ENCODE data around the gene PTOV1.

Gene PTOV1

DNA sequence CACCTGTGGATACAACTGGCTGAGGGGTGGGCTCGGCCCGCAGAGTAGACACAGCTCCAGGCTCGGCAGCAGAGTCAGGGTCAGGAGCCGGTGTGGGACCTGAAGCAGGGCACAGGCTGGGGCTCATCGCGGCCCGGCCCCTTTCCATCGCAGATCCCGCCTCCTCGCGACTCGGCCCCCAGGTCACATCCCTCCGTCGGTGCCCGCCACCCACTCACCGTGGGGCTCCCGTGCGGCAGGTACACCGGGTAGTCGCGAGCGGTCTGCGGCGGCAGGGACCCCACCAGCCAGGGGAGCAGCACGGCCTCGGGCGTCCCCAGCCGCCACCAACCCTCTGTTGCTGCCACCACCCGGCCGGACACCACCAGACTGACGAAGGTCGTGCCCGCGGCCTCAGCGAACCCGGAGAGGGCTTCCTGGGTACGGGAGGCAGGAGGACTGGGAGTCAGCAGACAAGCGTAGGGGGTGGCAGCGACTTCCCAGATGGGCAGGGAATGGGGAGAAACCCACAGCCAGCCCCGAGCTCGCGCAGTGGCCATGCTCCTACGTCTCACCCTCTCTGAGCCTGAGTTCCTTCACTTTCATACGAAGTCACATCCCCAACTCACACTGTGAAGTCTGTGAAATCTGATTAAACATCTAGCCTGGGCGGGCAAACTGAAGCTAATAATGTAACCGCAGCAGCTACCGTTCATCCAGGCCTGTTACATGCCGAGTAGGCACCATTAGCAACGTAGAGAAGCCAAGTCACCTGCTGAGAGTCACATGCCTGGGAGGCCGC, 41.6 kb upstream of the PTOV1 start:
- in situ Hi-C loops (cut with HindIII; ENCODE audit: low sequenced_read_pairs) = no loop called here
- DNase-seq (ENCODE audit: low read depth, low spot score) = peak; percentile 57
- H3K4me3 ChIP-seq (ENCODE audit: low read depth, low read length) = peak overlapping the region; percentile 62
- TF ChIP-seq, protein P1, sequence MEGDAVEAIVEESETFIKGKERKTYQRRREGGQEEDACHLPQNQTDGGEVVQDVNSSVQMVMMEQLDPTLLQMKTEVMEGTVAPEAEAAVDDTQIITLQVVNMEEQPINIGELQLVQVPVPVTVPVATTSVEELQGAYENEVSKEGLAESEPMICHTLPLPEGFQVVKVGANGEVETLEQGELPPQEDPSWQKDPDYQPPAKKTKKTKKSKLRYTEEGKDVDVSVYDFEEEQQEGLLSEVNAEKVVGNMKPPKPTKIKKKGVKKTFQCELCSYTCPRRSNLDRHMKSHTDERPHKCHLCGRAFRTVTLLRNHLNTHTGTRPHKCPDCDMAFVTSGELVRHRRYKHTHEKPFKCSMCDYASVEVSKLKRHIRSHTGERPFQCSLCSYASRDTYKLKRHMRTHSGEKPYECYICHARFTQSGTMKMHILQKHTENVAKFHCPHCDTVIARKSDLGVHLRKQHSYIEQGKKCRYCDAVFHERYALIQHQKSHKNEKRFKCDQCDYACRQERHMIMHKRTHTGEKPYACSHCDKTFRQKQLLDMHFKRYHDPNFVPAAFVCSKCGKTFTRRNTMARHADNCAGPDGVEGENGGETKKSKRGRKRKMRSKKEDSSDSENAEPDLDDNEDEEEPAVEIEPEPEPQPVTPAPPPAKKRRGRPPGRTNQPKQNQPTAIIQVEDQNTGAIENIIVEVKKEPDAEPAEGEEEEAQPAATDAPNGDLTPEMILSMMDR (IDR thresholded peaks at IDR 0.05; ENCODE audit: low read depth, low read length) = no peak

DNA sequence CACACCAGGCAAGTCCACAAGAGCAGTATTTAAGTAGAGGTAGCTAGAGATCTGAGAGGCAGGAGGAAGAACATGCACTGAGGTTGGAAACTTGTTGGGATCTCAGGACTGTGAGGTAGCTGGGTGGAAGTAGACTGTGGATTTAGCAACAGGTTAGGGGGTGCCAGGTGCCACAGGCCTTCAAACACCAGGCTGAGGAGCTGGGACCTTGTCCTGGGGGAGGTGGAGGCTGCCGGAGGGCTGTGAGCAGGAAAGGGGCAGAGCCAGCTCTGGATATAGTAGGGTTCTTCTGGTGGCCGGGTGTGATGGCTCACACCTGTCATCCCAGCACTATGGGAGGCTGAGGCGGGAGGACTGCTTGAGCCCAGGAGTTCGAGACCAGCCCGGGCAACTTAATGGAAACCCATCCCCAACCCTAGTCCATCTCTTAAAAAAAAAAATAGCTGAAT, 41.0 kb upstream of the PTOV1 start:
- no peak for DNase-seq (ENCODE audit: low read depth, low spot score)
- TF ChIP-seq, protein P1 (IDR thresholded peaks at IDR 0.05; ENCODE audit: low read depth, low read length) = no peak
- in situ Hi-C loops (cut with HindIII; ENCODE audit: low sequenced_read_pairs) = no loop called here
- H3K4me3 ChIP-seq (ENCODE audit: low read depth, low read length) = no peak overlapping the region

DNA sequence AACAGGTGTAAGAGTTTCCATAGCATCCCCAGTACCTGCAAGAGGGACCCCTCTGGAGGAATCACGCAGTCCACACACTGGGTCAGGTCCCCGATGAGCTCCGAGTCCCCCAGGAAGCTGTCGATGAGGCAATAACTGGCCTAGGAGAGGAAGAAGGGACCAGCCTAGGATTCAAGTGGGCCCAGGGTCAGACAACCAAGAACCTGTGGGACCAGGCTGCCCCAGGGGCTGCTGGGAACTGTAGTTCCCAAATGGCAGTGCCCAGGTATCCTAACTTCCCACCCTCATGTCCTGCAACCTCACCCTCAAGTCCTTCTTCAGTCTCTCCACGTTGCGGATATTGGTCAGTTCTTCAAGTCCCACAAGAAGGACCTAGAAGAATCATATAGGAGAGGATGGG, 39.6 kb upstream of the PTOV1 start:
- H3K4me3 ChIP-seq (ENCODE audit: low read depth, low read length) = no peak overlapping the region
- no peak for DNase-seq (ENCODE audit: low read depth, low spot score)
- in situ Hi-C loops (cut with HindIII; ENCODE audit: low sequenced_read_pairs) = no loop called here

DNA sequence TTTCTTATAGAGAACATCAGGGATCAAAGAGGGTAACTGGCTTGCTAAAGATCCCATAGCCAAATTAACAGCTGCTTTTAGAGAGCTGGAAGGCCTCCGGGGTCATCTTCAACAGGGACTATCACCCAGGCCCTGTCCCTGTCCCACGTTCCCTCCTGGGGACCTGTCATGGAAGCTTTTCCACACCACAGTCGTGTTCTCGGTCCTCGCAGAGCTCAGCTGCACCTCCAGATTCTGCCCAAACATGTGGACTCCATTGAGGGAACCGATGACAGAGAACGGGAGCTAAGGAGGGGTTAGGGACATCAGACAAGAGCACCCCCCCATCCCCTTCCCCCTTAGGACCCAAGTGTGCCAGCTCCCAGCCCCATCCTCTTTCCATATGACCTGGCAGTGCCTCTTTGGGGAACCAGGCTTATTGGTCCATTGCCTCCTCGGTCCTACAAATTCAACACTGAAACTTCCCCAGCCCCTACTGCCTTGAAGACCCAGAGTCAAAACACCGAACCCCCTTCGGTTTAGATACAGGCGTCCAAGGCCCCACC, 38.4 kb upstream of the PTOV1 start:
- DNase-seq (ENCODE audit: low read depth, low spot score) = no peak
- peak overlapping the region; percentile 79 for H3K4me3 ChIP-seq (ENCODE audit: low read depth, low read length)
- in situ Hi-C loops (cut with HindIII; ENCODE audit: low sequenced_read_pairs) = no loop called here
- TF ChIP-seq, protein P1 (IDR thresholded peaks at IDR 0.05; ENCODE audit: low read depth, low read length) = no peak

More for the DNA sequence above, 39.6 kb upstream of the PTOV1 start:
- TF ChIP-seq, protein P1 (IDR thresholded peaks at IDR 0.05; ENCODE audit: low read depth, low read length) = no peak

DNA sequence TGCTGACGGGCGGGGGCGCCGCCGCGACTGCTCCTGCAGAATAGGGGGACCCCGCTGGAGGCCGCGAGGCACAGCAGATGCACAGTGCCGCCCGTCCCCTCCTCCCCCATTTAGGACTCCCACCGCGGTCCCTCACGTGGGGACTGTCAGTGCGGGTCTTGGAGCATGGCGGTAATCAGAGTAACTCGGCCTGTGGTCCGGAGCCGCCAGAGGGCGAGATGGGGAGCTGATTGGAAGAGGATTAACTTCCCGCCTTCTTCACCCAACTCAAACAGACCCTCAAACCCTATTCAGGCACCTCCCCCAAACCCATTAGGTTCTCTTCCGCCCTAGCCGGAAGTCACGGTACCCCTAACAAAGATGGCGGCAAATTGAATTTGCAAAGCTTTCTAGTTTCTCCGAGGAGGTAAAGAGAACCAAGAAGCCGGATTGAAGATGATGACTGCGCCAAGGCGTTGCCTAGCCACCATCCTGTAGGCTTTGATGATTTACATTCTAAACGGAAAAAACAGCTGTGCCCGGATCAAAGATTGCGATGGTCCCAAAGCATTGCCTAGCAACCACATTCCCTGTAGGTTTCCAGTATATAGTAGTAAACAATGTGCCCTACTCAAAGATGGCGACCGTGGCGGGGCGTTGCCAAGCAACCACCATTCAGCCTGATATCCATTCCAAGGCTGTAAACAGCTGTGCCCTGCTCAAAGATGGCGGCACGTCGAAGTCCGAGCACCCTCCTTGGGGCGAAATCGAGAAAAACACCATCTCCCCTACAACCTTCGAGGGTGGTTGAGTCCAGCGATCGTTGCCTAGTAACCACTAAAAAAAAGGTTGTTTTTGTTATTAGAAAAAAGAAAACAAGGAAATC, 37.7 kb upstream of the PTOV1 start, which contains the start of gene FUZ:
Gene FUZ, minus strand, starts transcription at position 296 of the 865 bp plus-strand sequence. Its CDS starts 186 bp downstream, at position 110.
- DNase-seq (ENCODE audit: low read depth, low spot score) = peak; percentile 99
- in situ Hi-C loops (cut with HindIII; ENCODE audit: low sequenced_read_pairs) = no loop called here
- H3K4me3 ChIP-seq (ENCODE audit: low read depth, low read length) = peak within 1 kb of the TSS; percentile 79
- TF ChIP-seq, protein P1 (IDR thresholded peaks at IDR 0.05; ENCODE audit: low read depth, low read length) = peak; percentile 41

DNA sequence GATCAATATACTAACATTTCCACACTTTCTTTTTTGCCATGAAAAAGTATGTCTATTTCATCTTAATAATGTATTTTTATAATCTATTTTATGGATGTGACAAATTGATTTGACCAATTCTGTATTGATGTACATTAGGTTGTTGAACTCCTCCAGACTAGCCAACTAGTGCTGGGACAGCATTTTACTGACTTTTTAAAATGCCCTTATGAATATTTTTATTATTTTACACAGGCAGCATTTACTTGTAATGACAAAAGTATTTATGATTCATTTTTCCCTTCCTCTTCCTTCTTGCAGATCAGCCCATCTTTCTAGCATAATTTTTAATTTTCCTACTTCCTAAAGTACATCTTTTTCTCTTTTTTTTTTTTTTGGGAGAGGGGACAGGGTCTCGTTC, 36.9 kb upstream of the PTOV1 start:
- DNase-seq (ENCODE audit: low read depth, low spot score) = no peak
- TF ChIP-seq, protein P1 (IDR thresholded peaks at IDR 0.05; ENCODE audit: low read depth, low read length) = no peak
- in situ Hi-C loops (cut with HindIII; ENCODE audit: low sequenced_read_pairs) = no loop called here
- H3K4me3 ChIP-seq (ENCODE audit: low read depth, low read length) = no peak overlapping the region
